Immature natural killer cell (primary cell): ENCODE data around the gene KCNQ1. TPM values are rescaled to one million over a fixed set of nuclear protein-coding genes. Genes with fewer than 3 reads are reported as not detected.
A peak's percentile ranks its signal among the peaks of the same experiment; 100 is the strongest.

Source experiments
- DNase-seq, 3 donors: peaks; one replicate each; pipeline ENCODE4 v3.0.0; 2022; ENCODE audit warnings: mixed read lengths in 1 of 3
- H3K27ac Mint-ChIP-seq, 6 donors: one replicate each; pipeline ENCODE4 v1.8.0; 2020; ENCODE audit warnings: mixed read lengths in 6 of 6, mild to moderate bottlenecking in 5 of 6, inconsistent platforms in 4 of 6, moderate library complexity in 3 of 6
- H3K27me3 Mint-ChIP-seq, 3 donors: one replicate each; pipeline ENCODE4 v1.8.0; 2020 to 2021; ENCODE audit warnings: low read depth in 3 of 3, mild to moderate bottlenecking in 3 of 3, mixed read lengths in 3 of 3, moderate library complexity in 3 of 3, inconsistent platforms in 1 of 3
- H3K36me3 Mint-ChIP-seq, 3 donors: one replicate each; pipeline ENCODE4 v1.8.0; 2020; ENCODE audit warnings: mixed read lengths in 3 of 3, inconsistent platforms in 2 of 3, mild to moderate bottlenecking in 2 of 3
- H3K4me1 Mint-ChIP-seq, 2 donors: one replicate each; pipeline ENCODE4 v1.8.0; 2020; ENCODE audit warnings: inconsistent platforms in 2 of 2, mild to moderate bottlenecking in 2 of 2, mixed read lengths in 2 of 2, moderate library complexity in 1 of 2
- H3K4me3 Mint-ChIP-seq, 5 donors: one replicate each; pipeline ENCODE4 v1.8.0; 2020; ENCODE audit warnings: mild to moderate bottlenecking in 5 of 5, mixed read lengths in 5 of 5, inconsistent platforms in 3 of 5, moderate library complexity in 3 of 5
- H3K9me3 Mint-ChIP-seq, 6 donors: one replicate each; pipeline ENCODE4 v1.8.0; 2020; ENCODE audit warnings: mild to moderate bottlenecking in 6 of 6, mixed read lengths in 6 of 6, inconsistent platforms in 4 of 6, moderate library complexity in 3 of 6
- polyA plus RNA-seq, 3 donors: library from polyadenylated mRNA; unstranded; fragments of 300-500 nt; fragmentation: Illumina TruSeq; gene quantifications; one replicate each; pipeline ENCODE4 v1.2.3, GENCODE V29; 2021

The KCNQ1 gene
- polyA plus RNA-seq, 3 donors from 2014 or later: 0.13 to 1.1 (median 0.73) TPM

GRCh38 chr11:2687223-2687530, 242.4 kb downstream of the KCNQ1 start:
- no peaks in the 10 kb centered on the region for H3K4me1 Mint-ChIP-seq
- no peaks in the 10 kb centered on the region for H3K36me3 Mint-ChIP-seq
- no peaks in the 10 kb centered on the region for H3K27me3 Mint-ChIP-seq
- H3K27ac Mint-ChIP-seq: no peak overlapping the region
- no peak for DNase-seq
- no peak overlapping the region for H3K4me3 Mint-ChIP-seq
- no peaks in the 10 kb centered on the region for H3K9me3 Mint-ChIP-seq

- Mint-ChIP-seq H3K4me3 (no peak overlapping the region), H3K36me3 (no peaks in the 10 kb centered on the region), H3K4me1 (no peaks in the 10 kb centered on the region), H3K27me3 (no peaks in the 10 kb centered on the region), H3K27ac (no peak overlapping the region), H3K9me3 (no peaks in the 10 kb centered on the region)
- DNase-seq: no peak
Measured at GRCh38 chr11:2687782-2688191, 243.0 kb downstream of the KCNQ1 start.

- Mint-ChIP-seq H3K27ac (no peak overlapping the region), H3K4me1 (no peaks in the 10 kb centered on the region), H3K36me3 (no peaks in the 10 kb centered on the region), H3K9me3 (no peaks in the 10 kb centered on the region), H3K4me3 (no peak overlapping the region), H3K27me3 (no peaks in the 10 kb centered on the region)
- no peak for DNase-seq
Measured at GRCh38 chr11:2688381-2689231, 243.8 kb downstream of the KCNQ1 start.

GRCh38 chr11:2689651-2690575, 245.1 kb downstream of the KCNQ1 start:
- H3K4me3 Mint-ChIP-seq: no peak overlapping the region
- H3K9me3 Mint-ChIP-seq: no peaks in the 10 kb centered on the region
- H3K36me3 Mint-ChIP-seq: no peaks in the 10 kb centered on the region
- no peak for DNase-seq
- peaks cover 0 to 7% of the 10 kb centered on the region in 2 donors for H3K4me1 Mint-ChIP-seq
- H3K27ac Mint-ChIP-seq: no peak overlapping the region
- H3K27me3 Mint-ChIP-seq: no peaks in the 10 kb centered on the region

- no peaks in the 10 kb centered on the region for H3K9me3 Mint-ChIP-seq
- no peak overlapping the region for H3K4me3 Mint-ChIP-seq
- DNase-seq: no peak
- no peak overlapping the region for H3K27ac Mint-ChIP-seq
- H3K36me3 Mint-ChIP-seq: no peaks in the 10 kb centered on the region
- peaks cover 0 to 2% (median 0%) of the 10 kb centered on the region in 3 donors for H3K27me3 Mint-ChIP-seq
- peaks cover 0 to 7% of the 10 kb centered on the region in 2 donors for H3K4me1 Mint-ChIP-seq
Measured at GRCh38 chr11:2690596-2691354, 246.0 kb downstream of the KCNQ1 start.

GRCh38 chr11:2691355-2691761, 246.6 kb downstream of the KCNQ1 start:
- H3K27ac Mint-ChIP-seq: no peak overlapping the region
- DNase-seq: no peak
- peaks cover 0 to 2% (median 2%) of the 10 kb centered on the region in 3 donors for H3K27me3 Mint-ChIP-seq
- peaks cover 0 to 7% of the 10 kb centered on the region in 2 donors for H3K4me1 Mint-ChIP-seq
- no peaks in the 10 kb centered on the region for H3K36me3 Mint-ChIP-seq
- no peaks in the 10 kb centered on the region for H3K9me3 Mint-ChIP-seq
- H3K4me3 Mint-ChIP-seq: no peak overlapping the region

- Mint-ChIP-seq H3K4me1 (peaks cover 0 to 7% of the 10 kb centered on the region in 2 donors), H3K27me3 (peaks cover 0 to 2% (median 2%) of the 10 kb centered on the region in 3 donors), H3K9me3 (no peaks in the 10 kb centered on the region), H3K36me3 (no peaks in the 10 kb centered on the region), H3K4me3 (no peak overlapping the region), H3K27ac (peak overlapping the region in 1 of 6 donors; percentile 50)
- DNase-seq: no peak
Measured at GRCh38 chr11:2691991-2692875, 247.4 kb downstream of the KCNQ1 start.

GRCh38 chr11:2693271-2694261, 248.8 kb downstream of the KCNQ1 start:
- H3K9me3 Mint-ChIP-seq: no peaks in the 10 kb centered on the region
- no peaks in the 10 kb centered on the region for H3K36me3 Mint-ChIP-seq
- H3K27ac Mint-ChIP-seq: no peak overlapping the region
- no peak for DNase-seq
- H3K27me3 Mint-ChIP-seq: peaks cover 2 to 3% (median 3%) of the 10 kb centered on the region in 3 donors
- no peak overlapping the region for H3K4me3 Mint-ChIP-seq
- peaks cover 9 to 11% of the 10 kb centered on the region in 2 donors for H3K4me1 Mint-ChIP-seq

- no peak overlapping the region for H3K27ac Mint-ChIP-seq
- H3K27me3 Mint-ChIP-seq: peaks cover 2 to 9% (median 8%) of the 10 kb centered on the region in 3 donors
- DNase-seq: no peak
- no peaks in the 10 kb centered on the region for H3K9me3 Mint-ChIP-seq
- H3K4me3 Mint-ChIP-seq: no peak overlapping the region
- H3K4me1 Mint-ChIP-seq: peaks cover 13 to 18% of the 10 kb centered on the region in 2 donors
- H3K36me3 Mint-ChIP-seq: no peaks in the 10 kb centered on the region
Measured at GRCh38 chr11:2694495-2694894, 249.7 kb downstream of the KCNQ1 start.

- H3K36me3 Mint-ChIP-seq: no peaks in the 10 kb centered on the region
- H3K9me3 Mint-ChIP-seq: no peaks in the 10 kb centered on the region
- peaks cover 6 to 13% (median 9%) of the 10 kb centered on the region in 3 donors for H3K27me3 Mint-ChIP-seq
- H3K4me3 Mint-ChIP-seq: no peak overlapping the region
- H3K4me1 Mint-ChIP-seq: peaks cover 13 to 18% of the 10 kb centered on the region in 2 donors
- H3K27ac Mint-ChIP-seq: no peak overlapping the region
- DNase-seq: no peak
Measured at GRCh38 chr11:2694995-2695939, 250.5 kb downstream of the KCNQ1 start.

- DNase-seq: no peak
- H3K9me3 Mint-ChIP-seq: no peaks in the 10 kb centered on the region
- peaks cover 13 to 18% of the 10 kb centered on the region in 2 donors for H3K4me1 Mint-ChIP-seq
- no peak overlapping the region for H3K27ac Mint-ChIP-seq
- no peaks in the 10 kb centered on the region for H3K36me3 Mint-ChIP-seq
- no peak overlapping the region for H3K4me3 Mint-ChIP-seq
- peaks cover 8 to 13% (median 9%) of the 10 kb centered on the region in 3 donors for H3K27me3 Mint-ChIP-seq
Measured at GRCh38 chr11:2696455-2696854, 251.6 kb downstream of the KCNQ1 start.
